HG03097 (cell line): Measurements from ENCODE around the gene AMIGO1.

ENCODE experiments used
- ATAC-seq: cut with Tn5 transposase; IDR thresholded peaks from one replicate; pipeline ENCODE4 v1.9.1; 2021; ENCODE audit not compliant: unreplicated experiment, low FRiP score

AMIGO1 gene

GRCh38 chr1:109467301-109467777 is 42.2 kb downstream of the AMIGO1 start:
- ATAC-seq = no peak

GRCh38 chr1:109466452-109467300 is 42.9 kb downstream of the AMIGO1 start, which contains the start of gene SYPL2:
Gene SYPL2, plus strand, starts transcription at chr1:109466546. Its CDS starts 298 bp downstream, at chr1:109466844.
- ATAC-seq = no peak

GRCh38 chr1:109466125-109466451 is 43.4 kb downstream of the AMIGO1 start:
- ATAC-seq = no peak

GRCh38 chr1:109457819-109458218 is 51.7 kb downstream of the AMIGO1 start:
- ATAC-seq = no peak

- no peak for ATAC-seq
Measured at GRCh38 chr1:109454497-109455133, 54.9 kb downstream of the AMIGO1 start.
